Fibroblast of lung (primary cell): ENCODE data around the gene AMHR2.

ENCODE experiments used
- CTCF ChIP-seq, 2 donors: IDR thresholded peaks in 1 of 2; conservative IDR thresholded peaks in 1 of 2; 1 replicate in 1 of 2; 2 replicates in 1 of 2; pipeline ENCODE4 v1.5.1; 2011 to 2012; ENCODE audit warnings: low read length in 2 of 2, control low read depth in 1 of 2, inconsistent platforms in 1 of 2, low read depth in 1 of 2, mild to moderate bottlenecking in 1 of 2
- EZH2 ChIP-seq: IDR thresholded peaks from 2 replicates; pipeline ENCODE4 v1.5.1; 2012; ENCODE audit warnings: low read length, control low read depth, mild to moderate bottlenecking; ENCODE audit errors: missing control alignments

GRCh38 chr12:53462935-53463334 lies 39.3 kb downstream of the AMHR2 start:
- no peak for TF ChIP-seq CTCF (conservative IDR thresholded peaks at IDR 0.05 in 1 of 2, IDR thresholded peaks at IDR 0.05 in 1 of 2; ENCODE audit: low read depth in 1 of 2, low read length in 2 of 2)
- TF ChIP-seq EZH2 = no peak
